ENCODE results near the gene TRMT11.
A peak's percentile ranks its signal among the peaks of the same experiment; 100 is the strongest.
"Not testable (repeated sequence)": the region's sequence is repeated elsewhere in the genome, so short reads cannot be mapped to it uniquely, and the experiment has no call there.

TRMT11 gene

DNA sequence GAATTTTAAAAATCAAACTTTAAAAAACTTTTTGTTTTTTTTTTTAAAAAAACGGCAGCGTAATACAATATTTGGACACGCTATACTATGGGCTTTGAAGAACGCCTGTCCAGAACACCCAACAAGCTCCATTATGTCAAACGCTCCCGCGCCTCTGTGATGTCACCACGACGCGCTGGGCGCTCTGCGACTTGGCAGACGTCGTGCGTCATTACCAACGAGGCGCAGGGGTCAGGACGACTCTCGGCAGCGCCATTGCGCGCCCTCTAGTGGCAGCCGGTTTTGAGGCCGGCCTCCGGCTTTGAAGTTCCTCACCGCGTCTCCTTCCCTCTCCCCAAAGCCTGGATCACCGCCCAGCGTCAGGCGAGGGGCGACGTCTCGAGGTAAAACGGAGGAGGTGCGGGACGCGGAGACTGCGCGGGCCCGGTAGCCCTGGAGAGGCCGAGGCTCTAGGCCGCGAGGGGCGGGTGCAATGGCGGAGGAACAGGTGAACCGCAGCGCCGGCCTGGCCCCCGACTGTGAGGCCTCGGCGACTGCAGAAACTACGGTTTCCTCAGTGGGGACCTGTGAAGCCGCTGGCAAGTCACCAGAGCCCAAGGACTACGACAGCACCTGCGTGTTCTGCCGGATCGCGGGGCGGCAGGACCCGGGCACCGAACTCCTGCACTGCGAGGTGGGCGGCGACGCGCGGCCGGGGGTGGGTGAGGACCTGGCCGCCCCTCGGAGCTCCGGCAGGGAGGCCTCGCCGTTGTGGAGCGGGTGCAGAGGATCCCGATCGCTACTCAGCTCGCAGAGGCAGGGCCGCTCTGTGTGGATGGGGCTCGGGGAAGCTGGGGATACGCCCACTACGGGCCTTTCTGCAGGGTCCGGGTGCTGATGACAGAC lies 29.6 kb upstream of the TRMT11 start, which contains the start of gene HINT3:
Gene HINT3 (plus strand): TSS at position 265 of the 885 bp plus-strand sequence. CDS start 208 bp downstream, at position 473.
- DNase-seq = peak; percentile 97

- no peak for DNase-seq
Measured at GRCh38 chr6:125957391-125957693, 29.0 kb upstream of the TRMT11 start.

- peak; percentile 58 for DNase-seq
Measured at GRCh38 chr6:125957845-125958244, 28.5 kb upstream of the TRMT11 start.

- DNase-seq = no peak
Measured at GRCh38 chr6:125959041-125959440, 27.3 kb upstream of the TRMT11 start.

DNA sequence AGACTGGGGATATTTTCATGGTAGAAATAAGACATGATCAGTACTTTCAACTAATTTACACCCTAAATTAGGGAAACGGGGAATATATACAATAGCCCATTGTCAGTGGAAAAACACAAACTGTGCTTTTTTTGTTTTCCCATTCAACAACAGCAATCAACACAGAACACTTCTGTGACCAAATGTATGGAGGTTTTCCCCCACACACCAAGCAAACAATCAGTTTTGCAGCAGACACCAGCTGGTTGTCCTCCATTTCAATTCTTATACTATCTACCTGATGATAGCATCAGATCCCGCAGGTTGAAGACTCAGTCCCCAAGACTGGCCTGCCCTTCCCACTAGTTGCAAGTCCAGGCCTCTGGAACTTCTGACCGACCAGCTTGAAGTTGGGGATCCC lies 25.2 kb upstream of the TRMT11 start:
- peak; percentile 72 for DNase-seq

GRCh38 chr6:125962900-125963497 lies 23.3 kb upstream of the TRMT11 start:
- no peak for DNase-seq

GRCh38 chr6:125963817-125964216 lies 22.5 kb upstream of the TRMT11 start:
- DNase-seq = no peak

DNA sequence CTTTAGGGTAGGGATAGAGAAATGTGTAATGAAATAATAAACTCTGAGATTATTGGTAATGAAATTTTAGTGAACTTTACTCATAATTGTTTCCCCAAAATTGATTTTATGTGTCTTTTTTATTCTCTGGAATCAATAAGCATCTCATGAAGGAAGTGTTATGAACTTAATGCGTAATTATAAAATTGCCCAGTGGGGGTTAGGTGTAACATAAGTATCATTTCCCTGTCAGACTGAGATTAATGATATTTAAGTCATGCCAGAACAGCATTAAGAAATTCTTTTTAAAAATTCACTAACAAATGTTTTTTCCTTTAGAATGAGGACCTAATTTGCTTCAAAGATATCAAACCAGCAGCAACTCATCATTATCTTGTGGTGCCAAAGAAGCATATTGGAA lies 19.8 kb upstream of the TRMT11 start:
- no peak for DNase-seq

DNA sequence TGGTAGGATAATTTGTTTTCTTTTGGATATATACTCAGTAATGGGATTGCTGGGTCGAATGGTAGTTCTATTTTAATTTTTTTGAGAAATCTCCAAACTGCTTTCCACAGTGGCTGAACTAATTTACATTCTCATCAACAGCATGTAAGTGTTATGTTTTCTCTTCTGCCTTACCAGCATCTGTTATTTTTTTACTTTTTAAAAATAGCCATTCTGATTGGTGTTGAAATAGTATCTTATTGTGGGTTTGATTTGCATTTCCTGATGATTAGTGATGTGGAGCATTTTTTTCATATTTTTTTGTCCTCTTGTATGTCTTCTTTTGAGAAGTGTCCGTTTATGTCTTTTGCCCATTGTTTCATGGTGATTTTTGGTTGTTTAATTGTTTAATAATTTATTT lies 17.8 kb upstream of the TRMT11 start:
- DNase-seq = no peak

- no peak for DNase-seq
Measured at GRCh38 chr6:125970760-125971159, 15.6 kb upstream of the TRMT11 start.

- DNase-seq = not testable (repeated sequence)
Measured at GRCh38 chr6:125972478-125972877, 13.9 kb upstream of the TRMT11 start.

DNA sequence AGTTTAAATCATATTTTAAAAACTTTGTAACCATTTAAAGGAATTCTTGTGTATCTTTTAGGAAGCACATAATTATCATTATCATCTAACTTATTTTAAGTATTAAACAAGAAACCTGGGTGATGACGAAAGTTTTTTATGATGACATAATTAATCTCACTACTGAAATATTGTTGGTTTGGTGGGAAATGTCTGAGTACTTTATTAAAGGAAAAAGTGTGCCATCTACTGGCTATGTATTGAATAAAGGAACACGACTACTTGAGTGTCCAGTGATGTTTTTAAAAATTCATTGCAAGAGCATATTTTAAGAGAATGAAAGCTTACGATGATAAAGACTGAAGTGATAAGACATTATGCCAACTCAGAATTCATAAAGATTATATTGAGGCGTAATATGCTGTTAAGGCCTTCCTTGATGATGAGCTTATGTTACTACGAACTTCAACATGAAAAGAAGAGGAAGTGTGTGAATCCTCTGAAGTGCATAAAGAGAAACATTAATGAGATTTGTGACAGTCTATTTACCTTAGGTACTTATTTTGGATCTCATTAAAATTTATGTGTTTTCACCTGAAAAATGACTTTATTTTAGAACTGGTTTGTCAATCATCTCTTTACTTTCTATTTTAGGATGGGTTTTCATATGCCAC lies 12.0 kb upstream of the TRMT11 start:
- peak; percentile 58 for DNase-seq

GRCh38 chr6:125979101-125979500 lies 7.2 kb upstream of the TRMT11 start:
- no peak for DNase-seq

GRCh38 chr6:125981571-125982185 lies 4.7 kb upstream of the TRMT11 start:
- DNase-seq = no peak

- no peak for DNase-seq
Measured at GRCh38 chr6:125983246-125983945, 2.9 kb upstream of the TRMT11 start.

- no peak for DNase-seq
Measured at GRCh38 chr6:125984311-125984710, 2.0 kb upstream of the TRMT11 start.

DNA sequence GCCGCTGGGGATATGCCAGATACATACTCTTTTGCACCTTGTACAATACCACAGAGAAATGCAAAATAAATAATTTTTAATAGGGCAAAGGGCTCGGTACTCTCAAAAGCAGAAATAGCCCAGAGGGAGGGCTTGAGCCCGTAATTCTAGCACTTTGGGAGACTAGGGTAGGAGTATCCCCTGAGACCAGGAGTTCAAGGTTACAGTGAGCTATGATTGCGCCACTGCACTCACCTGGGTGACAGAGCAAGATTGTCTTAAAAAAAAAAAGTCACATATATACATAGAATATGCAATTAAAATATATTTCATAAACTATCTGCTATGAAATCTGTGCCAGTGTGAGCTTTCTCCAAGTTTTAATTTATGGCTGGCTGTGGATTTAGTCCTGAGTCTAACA lies 818 bp upstream of the TRMT11 start:
- no peak for DNase-seq

GRCh38 chr6:125985979-125986300 lies 400 bp upstream of the TRMT11 start:
- DNase-seq = no peak

DNA sequence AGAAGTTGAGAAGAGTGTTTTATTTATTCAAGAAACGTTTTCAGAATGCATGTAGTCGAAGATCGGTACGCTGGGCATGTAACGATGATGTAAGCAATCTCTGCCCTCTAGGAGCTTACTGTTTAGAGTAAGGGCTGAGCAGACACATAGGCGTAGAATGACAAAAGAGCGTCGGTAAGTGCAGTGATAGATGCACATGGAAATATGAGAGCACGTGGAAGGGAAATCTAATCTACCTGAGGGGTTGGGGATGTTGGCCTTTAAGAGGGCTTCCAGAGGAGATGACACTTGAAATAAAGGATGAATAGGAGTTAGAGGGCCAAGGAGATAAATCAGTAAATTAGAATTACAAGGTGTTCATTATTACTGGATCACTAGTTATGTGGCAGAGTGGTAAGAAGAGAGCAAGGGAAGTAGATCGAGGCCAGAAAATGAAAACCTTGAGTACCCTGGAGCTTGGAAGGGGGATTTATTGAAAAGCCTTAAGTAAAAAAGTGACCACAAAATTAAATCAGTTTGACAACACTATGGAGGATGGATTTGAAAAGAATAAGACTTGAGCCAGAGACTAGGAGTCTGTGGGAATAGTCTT lies 782 bp downstream of the TRMT11 start:
- no peak for DNase-seq

GRCh38 chr6:125988280-125988679 lies 1.9 kb downstream of the TRMT11 start:
- no peak for DNase-seq

DNA sequence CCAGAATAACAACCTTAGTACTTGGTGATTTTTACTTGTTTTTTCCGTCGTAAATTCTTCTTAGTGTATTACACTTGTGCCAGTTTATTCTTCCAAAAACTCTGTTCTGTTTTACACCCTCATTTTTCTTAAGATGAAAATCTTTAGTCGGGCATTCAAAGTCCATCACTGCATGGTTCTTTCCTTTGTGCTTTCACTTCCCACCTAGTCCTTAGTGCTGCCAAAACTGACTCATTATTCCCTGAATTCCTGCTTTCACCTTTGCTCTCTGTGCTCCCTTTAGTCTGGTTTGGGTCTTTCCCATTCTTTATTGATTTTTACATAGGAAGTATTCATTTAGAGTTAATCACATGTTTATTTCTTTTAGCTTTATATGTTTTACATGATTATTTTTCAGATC lies 3.3 kb downstream of the TRMT11 start:
- no peak for DNase-seq

- no peak for DNase-seq
Measured at GRCh38 chr6:125991653-125992052, 5.3 kb downstream of the TRMT11 start.
